Pancreas (tissue), 10 donors: Measurements from ENCODE around the gene NDUFB5. TPM values are rescaled to one million over a fixed set of nuclear protein-coding genes. Genes with fewer than 3 reads are reported as not detected.

Source experiments
- ATAC-seq, 4 donors: fragments of 200-7000 bp; cut with Tn5 transposase; one replicate each; pipeline versions ENCODE4 v1.8.0 to v1.9.1; 2020; ENCODE audit warnings: mild to moderate bottlenecking in 4 of 4, moderate library complexity in 4 of 4
- DNase-seq, 6 donors: peaks; one replicate each; pipeline ENCODE4 v3.0.0-alpha.2; 2020
- FAIRE-seq: peaks from 2 replicates; lab custom pipeline; 2012; peaks lifted over from hg19 to GRCh38; lab: Jason Lieb, UNC
- H3K27ac ChIP-seq, 4 donors: fragments of 200-600 bp; sonication (generic); 1 replicate in 3 of 4; 2 replicates in 1 of 4; pipeline versions ENCODE4 v1.5.0 to v1.8.0; 2020
- H3K27me3 ChIP-seq, 4 donors: fragments of 200-600 bp; one replicate each; pipeline ENCODE4 v1.8.0; 2021
- H3K36me3 ChIP-seq, 3 donors: fragments of 200-600 bp; sonication (generic) in 1 of 3; one replicate each; pipeline versions ENCODE4 v1.5.0 to v1.8.0; 2020 to 2021
- H3K4me1 ChIP-seq, 3 donors: fragments of 200-600 bp; one replicate each; pipeline ENCODE4 v1.8.0; 2021
- H3K4me3 ChIP-seq, 4 donors: fragments of 200-600 bp; sonication (generic) in 2 of 4; one replicate each; pipeline versions ENCODE4 v1.5.0 to v1.8.0; 2020 to 2021
- H3K9me3 ChIP-seq, 4 donors: fragments of 200-600 bp; one replicate each; pipeline ENCODE4 v1.8.0; 2021
- CTCF ChIP-seq, 4 donors: fragments of 200-600 bp; sonication (generic) in 3 of 4; IDR thresholded peaks; one replicate each; pipeline versions ENCODE4 v1.5.0 to v1.8.0; 2021; ENCODE audit warnings: antibody characterized with exemption in 4 of 4
- WGBS, 2 donors: extraction: QIAGEN DNeasy Blood & Tissue Kit; methylation state at CpG; one replicate each; pipeline ENCODE4 v1.1.7; 2013; 5-methylcytosine and 5-hydroxymethylcytosine counted together
- intact Hi-C, 3 donors: fragments of 100-400 bp; cut with DNase I; formaldehyde crosslinking; loops; one replicate each; pipeline versions ENCODE4 v1.11.1 to v1.14.2; 2022
- polyA plus RNA-seq, 2 donors: library from polyadenylated mRNA; stranded (reverse); fragments of 200-250 nt; gene quantifications; one replicate each; pipeline ENCODE4 v1.2.3, GENCODE V29; 2013
- total RNA-seq, 6 donors: library from RNA; stranded (reverse); fragmentation: NEBNext Ultra II Directional in 4 of 6; extraction: Animal tissue kit (Norgen Biotek cat#: 25700) in 4 of 6; gene quantifications; one replicate each; pipeline versions ENCODE4 v1.2.1 to v1.2.4, GENCODE V29; 2021 to 2023
- donor health status: healthy with polysubstance abuse.
- donor health status: DM: no; HTN: no; CAD: no; lungs with moderate emphysema.
- donor health status: DM: no; HTN: no; CAD: no.
- donor health status: control.
- donor health status: control.
- donor health status: Bipolar disorder and iron deficiency.
- donor health status: DM: yes; HTN: yes; CAD: no.
- donor health status: DM: no; HTN: no; CAD: no.
- donor health status: DM: no; HTN: no; CAD: no.
- donor health status: DM: yes; HTN: yes; CAD: no.

NDUFB5 gene
- total and polyA plus RNA-seq, 8 donors = 30.6 to 52.0 (median 44.7) TPM

DNA sequence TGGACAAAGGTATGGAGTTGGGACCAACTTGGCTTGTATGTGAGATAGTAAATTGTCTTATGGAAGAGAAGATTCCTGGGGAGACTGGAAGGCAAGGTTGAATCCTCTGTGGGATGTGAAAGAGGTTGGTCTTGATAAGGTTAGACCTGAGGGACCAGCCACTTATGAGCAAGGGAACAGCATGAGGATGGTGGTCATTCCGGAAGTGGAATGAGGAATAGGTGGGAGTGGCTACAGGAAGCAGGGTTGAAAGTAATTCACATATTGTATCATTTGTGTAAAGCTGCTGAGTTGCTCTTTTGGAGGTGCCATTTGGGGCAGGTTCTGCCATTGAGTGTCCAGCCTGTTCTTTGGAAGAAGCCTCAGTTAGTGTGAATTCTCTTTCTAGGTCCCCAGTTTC is 61.4 kb downstream of the NDUFB5 start:
- H3K27me3 ChIP-seq = no peaks in the 10 kb centered on the region
- H3K36me3 ChIP-seq = no peaks in the 10 kb centered on the region
- no peak overlapping the region for H3K27ac ChIP-seq
- no peaks in the 10 kb centered on the region for H3K4me1 ChIP-seq
- no peaks in the 10 kb centered on the region for H3K9me3 ChIP-seq
- no peak for DNase-seq
- no peak for TF ChIP-seq CTCF (IDR thresholded peaks at IDR 0.05)
- no peak overlapping the region for H3K4me3 ChIP-seq
- no peak for FAIRE-seq
- intact Hi-C loops = no loop called here
- 78 to 89% methylated on average over 1 of the region's 1 CpG for WGBS, 2 donors
- no peak for ATAC-seq

- no peak for TF ChIP-seq CTCF (IDR thresholded peaks at IDR 0.05)
- no peaks in the 10 kb centered on the region for H3K4me1 ChIP-seq
- H3K36me3 ChIP-seq = no peaks in the 10 kb centered on the region
- WGBS, 2 donors = 55 to 61% methylated on average over 8 of the region's 8 CpGs
- ATAC-seq = peak in 2 of 4 donors; percentile 41 to 60
- H3K27ac ChIP-seq = no peak overlapping the region
- H3K27me3 ChIP-seq = no peaks in the 10 kb centered on the region
- H3K9me3 ChIP-seq = no peaks in the 10 kb centered on the region
- no peak for FAIRE-seq
- no peak overlapping the region for H3K4me3 ChIP-seq
- intact Hi-C loops = no loop called here
- peak in 5 of 6 donors; percentile 15 to 71 (median 42) for DNase-seq
These were observed 61.9 kb downstream of the NDUFB5 start for GRCh38 chr3:179666436-179667035.

DNA sequence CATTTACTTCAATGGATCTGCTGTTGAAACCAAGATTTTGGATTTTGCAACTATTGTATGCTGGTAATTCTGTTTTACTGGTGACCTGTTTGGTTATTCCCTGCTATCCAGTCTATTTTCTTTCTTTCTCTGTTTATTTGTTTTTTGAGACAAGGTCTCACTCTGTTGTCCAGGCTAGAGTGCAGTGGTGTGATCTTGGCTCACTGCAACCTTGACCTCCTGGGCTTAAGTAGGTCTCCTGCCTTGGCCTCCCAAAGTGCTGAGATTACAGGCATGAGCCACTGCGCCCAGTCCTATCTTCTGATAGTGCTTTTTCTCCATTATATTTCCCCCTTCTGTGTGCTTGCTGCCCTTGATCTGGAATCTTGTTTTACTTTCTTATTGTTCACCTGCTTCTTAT is 63.8 kb downstream of the NDUFB5 start:
- no peak overlapping the region for H3K4me3 ChIP-seq
- H3K36me3 ChIP-seq = no peaks in the 10 kb centered on the region
- FAIRE-seq = no peak
- no peak for TF ChIP-seq CTCF (IDR thresholded peaks at IDR 0.05)
- H3K9me3 ChIP-seq = no peaks in the 10 kb centered on the region
- no peaks in the 10 kb centered on the region for H3K4me1 ChIP-seq
- no peak for DNase-seq
- no peaks in the 10 kb centered on the region for H3K27me3 ChIP-seq
- no peak for ATAC-seq
- intact Hi-C loops = no loop called here
- WGBS, 2 donors = 87 to 95% methylated on average over 1 of the region's 1 CpG
- no peak overlapping the region for H3K27ac ChIP-seq

GRCh38 chr3:179670311-179670710 is 65.7 kb downstream of the NDUFB5 start:
- ATAC-seq (no peak), FAIRE-seq (no peak), DNase-seq (no peak)
- intact Hi-C loops = no loop called here
- H3K4me3 ChIP-seq = no peak overlapping the region
- no peaks in the 10 kb centered on the region for H3K27me3 ChIP-seq
- no peak for TF ChIP-seq CTCF (IDR thresholded peaks at IDR 0.05)
- no peaks in the 10 kb centered on the region for H3K4me1 ChIP-seq
- WGBS, 2 donors = 93% methylated on average over 8 of the region's 8 CpGs
- H3K9me3 ChIP-seq = no peaks in the 10 kb centered on the region
- no peak overlapping the region for H3K27ac ChIP-seq
- no peaks in the 10 kb centered on the region for H3K36me3 ChIP-seq

- FAIRE-seq (no peak), DNase-seq (no peak), ATAC-seq (no peak)
- H3K36me3 ChIP-seq = no peaks in the 10 kb centered on the region
- intact Hi-C loops = no loop called here
- H3K4me1 ChIP-seq = no peaks in the 10 kb centered on the region
- no peaks in the 10 kb centered on the region for H3K27me3 ChIP-seq
- H3K4me3 ChIP-seq = no peak overlapping the region
- no peak overlapping the region for H3K27ac ChIP-seq
- H3K9me3 ChIP-seq = no peaks in the 10 kb centered on the region
- WGBS, 2 donors = 84 to 92% methylated on average over 1 of the region's 1 CpG
- no peak for TF ChIP-seq CTCF (IDR thresholded peaks at IDR 0.05)
These were observed 66.7 kb downstream of the NDUFB5 start for GRCh38 chr3:179671309-179671708.
